ENCODE results near the gene ZNF280B. TPM values are rescaled to one million over a fixed set of nuclear protein-coding genes. Genes with fewer than 3 reads are reported as not detected.
A peak's percentile ranks its signal among the peaks of the same experiment; 100 is the strongest.

ZNF280B gene
- total and polyA plus RNA-seq, 2 of the 13 experiments (the other 11 are each of a cell fraction or from before 2014, with no cell fraction given), result 3.7 to 3.9 TPM

DNA sequence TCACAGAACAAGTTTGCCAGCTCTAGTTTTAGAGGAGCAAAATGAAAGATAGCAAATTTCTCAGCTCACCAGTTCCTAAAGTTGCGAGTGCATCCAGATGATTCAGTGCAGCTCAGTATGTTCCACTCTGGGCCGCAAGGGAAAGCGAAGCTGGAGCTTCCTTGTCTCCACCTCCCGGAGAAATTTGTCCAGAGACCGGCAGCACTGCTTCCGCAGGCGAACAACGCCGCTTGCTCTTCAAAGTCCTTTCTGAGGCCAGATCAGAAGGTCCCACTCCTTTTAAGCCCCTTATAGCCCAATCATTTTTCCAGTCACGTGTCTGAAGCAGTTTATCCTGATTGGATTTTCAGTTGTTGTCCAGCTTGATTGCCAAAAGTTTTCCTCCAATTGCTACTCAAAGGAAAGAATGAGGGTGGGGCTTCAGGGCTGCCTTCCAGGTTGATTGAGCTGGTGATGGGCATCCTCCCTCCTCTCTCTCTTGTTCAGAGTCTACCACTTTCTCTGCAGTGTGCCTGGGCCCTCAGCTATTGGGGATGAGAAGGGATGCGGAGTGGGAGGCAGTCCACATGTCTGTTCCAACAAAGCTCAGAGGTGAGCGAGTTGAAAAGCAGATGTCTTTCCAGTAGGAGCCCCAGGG, 11.6 kb upstream of the ZNF280B start, which contains the start of gene ZNF280A:
Gene ZNF280A, minus strand, starts transcription at position 251 of the 637 bp plus-strand sequence. CDS start 4,640 bp downstream, outside the sequence.
- peaks cover 16% of the 10 kb centered on the region for H3K4me1 ChIP-seq (ENCODE audit: insufficient read depth, low read length)
- H3K9ac ChIP-seq (ENCODE audit: insufficient read depth, low read depth, low read length), result peak within 1 kb of the TSS; percentile 55
- H3K9me3 ChIP-seq (ENCODE audit: low read length), result no peaks in the 10 kb centered on the region
- DNase-seq (ENCODE audit: low spot score) (peak; percentile 94), FAIRE-seq (peak; percentile 85), ATAC-seq (peak; percentile 93)
- no TSS peak for BruUV-seq (replicated peaks)
- H2AFZ ChIP-seq (ENCODE audit: low read length), result peak within 1 kb of the TSS; percentile 96
- in situ Hi-C loops (cut with HindIII; ENCODE audit: extremely low pct_ligation_motif_present, low pct_unique_long_range_greater_than_20kb) (no loop called here), intact Hi-C loops (cut with micrococcal nuclease; ENCODE audit: unreplicated experiment) (no loop called here)
- no peaks in the 10 kb centered on the region for H4K20me1 ChIP-seq (ENCODE audit: insufficient read depth, low read length)
- H3K27me3 ChIP-seq (ENCODE audit: control insufficient read depth in 1 of 2, insufficient read depth in 2 of 2, low read length in 2 of 2), result peaks cover 0 to 5% of the 10 kb centered on the region in 2 experiments; a peak in 2 of 5 replicates
- WGBS (ENCODE audit: low lambda C conversion rate), result 6% methylated on average over 12 of the region's 12 CpGs
- H3K36me3 ChIP-seq (replicated peaks in 1 of 2; ENCODE audit: control insufficient read depth in 1 of 2, insufficient read depth in 2 of 2, low read length in 2 of 2), result no peaks in the 10 kb centered on the region; a peak in 1 of 5 replicates
- no peaks in the 10 kb centered on the region for H3K79me2 ChIP-seq (ENCODE audit: insufficient read depth, low read length)
- H3K4me3 ChIP-seq (replicated peaks in 1 of 3; ENCODE audit: insufficient read depth in 1 of 3, low read depth in 2 of 3, low read length in 3 of 3), result peak within 1 kb of the TSS; percentile 47 to 69 (median 68)
- peak within 1 kb of the TSS; percentile 93 for H3K4me2 ChIP-seq (ENCODE audit: low read depth, low read length)
- peak within 1 kb of the TSS; percentile 32 for H3K27ac ChIP-seq (ENCODE audit: extremely low read length, insufficient read depth, low read length)
- ChIA-PET CTCF (ENCODE audit: low intra/inter-chr PET ratio, low total read pairs) (no interaction called here), POLR2A (interaction anchor here (0.8 to 2.1 kb wide), 4 partner anchors 9 to 133 kb away, joined by 3 to 32 read pairs (median 3); partner anchors contain the start of gene ZNF280B)
- TF ChIP-seq TAF1 (CRISPR knock-in tag; IDR thresholded peaks at IDR 0.05) (peak; percentile 76; the same call in 1 of the 2 replicates), CHCHD3 (CRISPR knock-in tag; IDR thresholded peaks at IDR 0.05) (no peak), GFI1 (CRISPR knock-in tag; IDR thresholded peaks at IDR 0.05; ENCODE audit: borderline replicate concordance) (no peak), KLF16 (CRISPR knock-in tag; IDR thresholded peaks at IDR 0.05) (peak in 1 of 2 experiments; percentile 24; a peak in 1 of 4 replicates), SAP130 (CRISPR knock-in tag; IDR thresholded peaks at IDR 0.05; ENCODE audit: low read depth) (0 out of 2 replicates have a peak, but pooled peaks have one; percentile 9), XRCC5 (optimal IDR thresholded peaks at IDR 0.05; ENCODE audit: low read length) (peak; percentile 66), POLR2G (IDR thresholded peaks at IDR 0.05; ENCODE audit: low read depth, low read length) (peak; percentile 92), NPAS2 (CRISPR knock-in tag; IDR thresholded peaks at IDR 0.05; ENCODE audit: borderline replicate concordance) (no peak), ZNF713 (CRISPR knock-in tag; IDR thresholded peaks at IDR 0.05) (no peak), LCORL (IDR thresholded peaks at IDR 0.05) (peak; percentile 85), LCORL (CRISPR knock-in tag; IDR thresholded peaks at IDR 0.05) (no peak), ZNF263 (CRISPR knock-in tag; IDR thresholded peaks at IDR 0.05) (peak; percentile 55; the same call in 1 of the 2 replicates), THAP11 (CRISPR knock-in tag; IDR thresholded peaks at IDR 0.05) (peak; percentile 23; the same call in 1 of the 2 replicates), SP4 (CRISPR knock-in tag; IDR thresholded peaks at IDR 0.05) (peak; percentile 40; the same call in 1 of the 2 replicates), SOX6 (IDR thresholded peaks at IDR 0.05) (no peak), SOX6 (CRISPR knock-in tag; IDR thresholded peaks at IDR 0.05) (0 out of 2 replicates have a peak, but pooled peaks have one; percentile 25), ZFX (CRISPR knock-in tag; IDR thresholded peaks at IDR 0.05; ENCODE audit: low read depth) (peak; percentile 35; the same call in 1 of the 2 replicates), ZNF781 (CRISPR knock-in tag; IDR thresholded peaks at IDR 0.05; ENCODE audit: borderline replicate concordance, not compliant biosample characterization) (peak; percentile 32), TCF7 (IDR thresholded peaks at IDR 0.05; ENCODE audit: low read depth) (peak; percentile 51; the same call in 1 of the 2 replicates), ZMYM4 (CRISPR knock-in tag; IDR thresholded peaks at IDR 0.05) (peak; percentile 97), PITX1 (CRISPR knock-in tag; IDR thresholded peaks at IDR 0.05) (peak; percentile 55; the same call in 1 of the 2 replicates), BORCS8-MEF2B (CRISPR knock-in tag; IDR thresholded peaks at IDR 0.05) (peak; percentile 34; the same call in 1 of the 2 replicates), MTERF4 (CRISPR knock-in tag; IDR thresholded peaks at IDR 0.05) (no peak), CTCF (CRISPR knock-in tag; IDR thresholded peaks at IDR 0.05) (0 out of 2 replicates have a peak, but pooled peaks have one; percentile 19)

All from HepG2 (cell line).